ENCODE data around the gene CYLC1.
A peak's percentile ranks its signal among the peaks of the same experiment; 100 is the strongest.

- TF ChIP-seq CTCF (IDR thresholded peaks at IDR 0.05; ENCODE audit: insufficient read depth, low read length) (peak; percentile 46), REST (IDR thresholded peaks at IDR 0.05; ENCODE audit: insufficient replicate concordance, low read depth) (no peak)
These were observed 15.5 kb upstream of the CYLC1 start for GRCh38 chrX:83845397-83845796.

All from HL-60 (cell line).